AML-193 (cell line): ENCODE data around the gene RFK.
"Not testable (repeated sequence)": the region's sequence is repeated elsewhere in the genome, so short reads cannot be mapped to it uniquely, and the experiment has no call there.

Source experiments
- DNase-seq, 2 experiments: peaks; one replicate each; lab custom pipeline; 2025; lab: John Stamatoyannopoulos, UW

RFK gene

DNA sequence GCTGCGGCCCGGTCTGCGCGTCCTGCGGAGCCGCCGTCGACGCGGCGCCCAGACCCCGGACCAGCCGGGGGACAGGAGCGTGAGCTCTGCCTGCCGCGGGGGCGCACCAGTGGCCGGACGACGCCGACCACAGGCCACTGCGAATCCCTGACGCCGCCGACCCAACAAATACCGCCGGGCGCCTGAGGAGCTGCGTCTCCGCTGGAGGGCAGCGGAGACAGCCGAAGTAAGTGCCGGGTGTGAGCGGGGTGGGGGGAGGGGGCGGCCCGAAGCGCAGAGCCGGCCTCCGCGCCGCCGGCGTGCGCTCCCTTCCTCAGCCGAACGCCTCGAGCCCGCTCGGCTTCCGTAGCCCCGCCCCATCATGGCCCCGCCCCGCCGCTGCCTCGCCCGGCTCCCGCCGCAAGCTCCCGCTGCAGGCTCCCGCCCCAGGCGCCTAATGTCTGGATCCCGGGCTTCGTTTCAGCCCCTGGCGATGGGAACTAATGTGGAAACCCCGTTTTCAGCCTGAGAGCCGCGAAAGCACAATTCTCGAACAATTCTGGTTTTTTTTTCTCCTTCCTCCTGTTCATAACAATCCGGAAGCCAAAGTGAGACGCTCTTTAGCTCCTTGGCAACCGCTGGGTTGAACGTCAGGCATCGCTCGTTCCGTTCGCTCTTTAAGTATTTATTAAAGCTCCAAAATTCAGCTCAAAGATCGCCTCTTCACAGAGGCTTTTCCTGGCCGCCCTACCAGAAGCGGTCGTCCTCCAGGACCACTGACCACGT lies at the start of gene RFK:
Gene RFK (minus strand): TSS at position 232 of the 765 bp plus-strand sequence. CDS start 255 bp downstream, outside the sequence.
- DNase-seq: peak; percentile 84 to 87

DNA sequence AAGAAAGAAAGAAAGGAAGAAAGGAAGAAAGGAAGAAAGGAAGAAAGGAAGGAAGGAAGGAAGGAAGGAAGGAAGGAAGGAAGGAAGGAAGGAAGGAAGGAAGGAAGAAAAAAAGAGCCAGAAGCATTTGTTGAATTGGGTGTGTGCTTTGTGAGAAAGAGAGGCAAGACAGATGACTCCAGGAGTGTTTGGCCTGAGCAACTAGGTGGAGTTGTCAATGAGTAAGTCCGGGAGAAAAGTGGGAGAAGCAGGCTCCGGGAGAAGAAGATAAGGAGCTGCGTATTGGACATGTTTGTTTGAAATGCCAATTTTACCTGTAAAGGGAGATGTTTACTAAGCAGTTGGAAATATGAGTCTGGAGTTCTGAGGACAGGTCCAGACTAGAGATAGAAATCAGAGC lies 49.7 kb upstream of the RFK start:
- DNase-seq: no peak

DNA sequence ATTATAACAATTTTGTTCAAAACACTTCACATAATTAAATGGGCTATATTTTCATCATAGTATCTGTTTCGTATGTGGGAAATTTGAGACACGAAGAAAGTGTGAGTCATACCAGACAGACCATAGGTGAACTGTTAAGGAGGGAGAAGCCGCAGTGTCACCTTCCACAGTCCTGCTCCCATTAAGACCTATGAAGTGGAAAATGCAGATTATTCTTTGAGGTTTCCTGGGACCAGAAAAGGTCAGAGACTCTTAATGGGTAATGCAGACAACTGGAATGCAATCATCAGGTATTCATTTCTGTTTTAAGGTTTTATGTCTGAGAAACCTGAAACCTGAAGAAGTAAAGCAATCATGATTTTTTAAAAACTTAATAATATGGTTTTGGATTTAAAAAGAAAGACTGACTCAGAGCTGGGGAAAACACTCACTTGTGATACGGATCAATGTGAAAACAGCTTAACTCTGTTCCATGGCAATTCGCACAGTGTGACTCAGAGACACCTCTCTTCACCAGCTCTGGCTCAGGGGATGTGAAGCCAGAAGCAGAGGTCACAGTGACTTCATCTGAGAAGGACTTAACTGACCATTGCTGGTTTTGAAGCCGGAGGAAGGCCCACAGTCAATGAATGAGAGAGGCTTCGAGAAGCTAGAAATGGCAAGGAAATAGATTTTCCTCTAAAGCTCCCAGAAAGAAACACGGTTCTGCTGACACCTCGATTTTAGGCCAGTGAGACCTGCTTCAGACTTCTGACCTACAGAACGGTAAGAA lies 47.5 kb upstream of the RFK start:
- DNase-seq: no peak

GRCh38 chr9:76438841-76439588 lies 44.8 kb upstream of the RFK start:
- DNase-seq: no peak

DNA sequence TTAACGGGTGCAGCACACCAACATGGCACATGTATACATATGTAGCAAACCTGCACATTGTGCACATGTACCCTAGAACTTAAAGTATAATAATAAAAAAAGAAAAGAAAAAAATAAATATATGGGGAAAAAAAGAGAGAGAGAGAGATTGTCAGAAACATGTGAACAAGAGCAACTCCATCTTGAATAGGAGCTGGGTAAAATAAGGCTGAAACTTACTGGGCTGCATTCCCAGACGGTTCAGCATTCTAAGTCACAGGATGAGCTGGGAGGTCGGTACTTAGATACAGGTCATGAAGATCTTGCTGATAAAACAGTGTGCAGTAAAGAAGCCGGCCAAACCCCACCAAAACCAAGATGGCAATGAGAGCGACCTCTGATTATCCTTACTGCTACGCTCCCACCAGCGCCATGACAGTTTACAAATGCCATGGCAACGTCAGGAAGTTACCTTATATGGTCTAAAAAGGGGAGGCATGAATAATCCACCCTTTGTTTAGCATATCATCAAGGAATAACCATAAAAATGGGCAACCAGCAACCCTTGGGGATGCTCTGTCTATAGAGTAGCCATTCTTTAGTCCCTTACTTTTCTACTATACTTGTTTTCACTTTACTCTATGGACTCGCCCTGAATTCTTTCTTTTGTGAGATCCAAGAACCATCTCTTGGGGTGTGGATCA lies 42.9 kb upstream of the RFK start:
- DNase-seq: not testable (repeated sequence)

DNA sequence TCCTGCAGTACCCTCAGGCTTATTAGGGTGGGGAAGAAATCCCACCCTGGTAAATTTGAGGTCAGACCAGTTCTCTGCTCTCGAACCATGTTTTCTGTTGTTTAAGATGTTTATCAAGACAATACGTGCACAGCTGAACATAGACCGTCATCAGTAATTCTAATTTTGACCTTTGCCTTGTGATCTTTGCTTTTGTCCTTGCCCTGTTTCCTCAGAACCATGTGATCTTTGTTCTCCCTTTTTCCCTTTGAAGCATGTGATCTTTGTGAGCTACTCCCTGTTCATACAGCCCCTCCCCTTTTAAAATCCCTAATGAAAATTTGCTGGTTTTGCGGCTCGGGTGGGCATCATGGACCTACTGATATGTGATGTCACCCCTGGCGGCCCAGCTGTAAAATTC lies 40.7 kb upstream of the RFK start:
- DNase-seq: not testable (repeated sequence)

- no peak for DNase-seq
Observed at GRCh38 chr9:76433836-76434235, 39.6 kb upstream of the RFK start.

- DNase-seq: no peak
Observed at GRCh38 chr9:76433406-76433805, 39.2 kb upstream of the RFK start.

DNA sequence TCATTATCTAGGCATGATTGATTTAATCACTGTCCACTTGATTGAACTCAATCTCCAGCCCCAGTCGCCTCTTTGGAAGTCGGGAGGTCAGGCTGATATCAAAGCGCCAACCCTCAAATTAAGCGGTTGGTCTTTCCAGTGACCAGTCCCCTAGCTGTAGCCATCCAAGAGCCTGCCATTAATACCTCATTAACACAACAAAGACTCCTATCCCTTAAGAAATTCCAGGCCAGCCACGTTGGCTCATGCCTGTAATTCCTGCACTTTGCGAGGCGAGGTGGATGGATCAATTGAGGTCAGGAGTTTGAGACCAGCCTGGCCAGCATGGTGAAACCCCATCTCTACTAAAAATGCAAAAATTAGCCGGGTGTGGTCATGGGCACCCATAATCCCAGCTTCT lies 37.4 kb upstream of the RFK start:
- DNase-seq: no peak

DNA sequence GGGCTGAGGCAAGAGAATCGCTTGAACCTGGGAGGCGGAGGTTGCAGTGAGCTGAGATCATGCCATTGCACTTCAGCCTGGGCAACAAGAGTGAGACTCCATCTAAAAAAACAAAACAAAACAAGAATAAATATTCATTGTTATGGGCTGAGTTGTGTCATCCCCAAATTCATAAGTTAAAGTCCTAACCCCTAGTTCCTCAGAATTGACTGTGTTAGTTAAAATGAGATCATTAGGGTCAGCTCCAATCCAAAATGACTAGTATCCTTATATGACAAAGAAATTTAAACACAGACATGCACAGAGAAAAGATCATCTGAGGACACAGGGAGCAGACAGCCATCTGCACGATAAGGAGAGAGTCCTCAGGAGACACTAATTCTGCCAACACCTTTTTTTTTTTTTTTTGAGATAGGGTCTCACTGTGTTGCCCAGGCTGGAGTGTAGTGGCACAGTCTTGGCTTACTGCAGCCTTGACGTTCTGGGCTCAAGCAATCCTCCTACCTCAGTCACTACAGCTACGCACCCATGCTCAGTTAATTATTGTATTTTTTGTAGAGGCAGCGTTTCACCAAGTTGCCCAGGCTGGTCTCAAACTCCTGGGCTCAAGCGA lies 32.7 kb upstream of the RFK start:
- no peak for DNase-seq

DNA sequence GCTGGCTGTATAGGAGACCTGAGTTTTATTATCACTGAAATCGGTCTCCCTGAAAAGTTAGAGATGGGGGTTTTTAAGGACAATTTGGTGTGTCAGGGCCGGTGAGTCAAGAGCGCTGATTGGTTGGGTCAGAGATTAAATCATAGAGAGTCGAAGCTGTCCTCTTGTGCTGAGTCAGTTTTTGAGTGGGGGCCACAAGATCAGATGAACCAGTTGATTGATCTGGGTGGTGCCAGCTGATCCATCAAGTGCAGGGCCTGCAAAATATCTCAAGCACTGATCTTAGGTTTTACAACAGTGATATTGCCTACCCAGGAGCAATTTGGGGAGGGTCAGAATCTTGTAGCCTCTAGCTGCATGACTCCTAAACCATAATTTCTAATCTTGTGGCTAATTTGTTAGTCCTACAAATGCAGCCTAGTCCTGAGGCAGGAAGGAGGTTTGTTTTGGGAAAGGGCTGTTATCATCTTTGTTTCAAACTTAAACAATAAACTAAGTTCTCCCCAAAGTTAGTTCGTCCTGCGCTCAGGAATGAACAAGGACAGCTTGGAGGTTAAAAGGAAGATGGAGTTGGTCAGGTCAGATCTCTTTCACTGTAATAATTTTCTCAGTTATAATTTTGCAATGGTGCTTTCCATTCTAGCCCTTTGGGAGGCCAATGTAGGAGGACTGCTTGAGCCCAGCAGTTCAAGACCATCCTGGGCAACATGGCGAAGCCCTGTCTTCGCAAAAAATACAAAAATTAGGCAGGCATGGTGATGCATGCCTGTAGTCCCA lies 31.6 kb upstream of the RFK start:
- DNase-seq: no peak

DNA sequence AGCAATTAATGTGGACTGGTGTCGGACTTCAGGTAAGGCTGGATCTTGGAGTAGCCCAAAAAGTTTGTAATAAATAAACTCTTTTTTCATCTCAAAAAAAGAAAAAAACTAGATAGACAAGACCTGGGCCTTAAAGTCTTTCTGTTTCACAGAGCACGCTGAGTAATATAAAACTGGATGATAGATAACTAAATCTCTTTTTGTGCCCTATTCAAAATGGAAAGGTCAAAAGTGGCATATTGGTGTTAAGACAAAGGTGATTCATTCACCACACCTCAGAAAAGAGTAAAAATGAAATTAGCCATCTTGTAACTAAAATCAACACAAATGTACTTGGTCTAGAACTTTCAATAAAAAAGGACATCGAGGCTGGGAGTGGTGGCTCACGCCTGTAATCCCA lies 30.3 kb upstream of the RFK start:
- DNase-seq: no peak

- no peak for DNase-seq
Observed at GRCh38 chr9:76423216-76424177, 29.3 kb upstream of the RFK start.

- peak; percentile 46 to 47 for DNase-seq
Observed at GRCh38 chr9:76419782-76420380, 25.7 kb upstream of the RFK start.

DNA sequence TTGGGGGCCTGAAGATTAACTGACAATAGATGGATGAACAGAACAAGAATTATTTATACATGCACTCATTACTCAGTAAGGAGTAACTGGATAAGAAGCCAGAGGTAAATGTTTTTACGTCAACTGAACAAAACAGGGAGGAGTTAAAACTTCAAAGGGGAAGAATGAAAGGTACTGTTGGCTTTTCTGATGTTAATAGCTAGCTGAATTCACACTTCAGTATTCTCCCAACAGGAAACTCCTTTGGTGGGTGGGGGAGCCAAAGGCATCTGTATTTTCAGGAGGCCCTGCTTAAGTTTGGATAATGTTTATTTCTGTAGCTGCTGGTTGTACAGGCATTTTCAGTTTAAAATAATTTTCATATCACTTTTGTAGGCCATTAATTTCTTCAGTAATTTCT lies 23.2 kb upstream of the RFK start:
- DNase-seq: no peak

DNA sequence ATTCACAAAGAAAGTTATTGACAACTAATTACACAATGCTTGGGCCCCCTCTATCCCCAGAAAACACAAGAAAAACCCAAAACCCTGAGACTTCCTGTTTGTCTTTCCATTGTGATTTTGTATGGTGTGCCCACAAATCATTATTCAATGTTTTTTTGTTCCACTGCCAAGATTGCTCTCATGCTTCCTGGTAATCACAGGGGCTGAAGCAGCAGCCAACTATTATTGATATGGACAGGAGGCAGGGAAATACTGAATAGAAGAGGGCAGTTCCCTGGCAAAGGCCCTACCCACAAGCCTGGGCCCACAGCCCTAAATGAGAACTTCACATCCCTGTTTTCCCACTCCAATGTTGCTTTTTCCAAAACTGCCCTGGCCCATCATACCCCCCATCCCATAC lies 21.5 kb upstream of the RFK start:
- DNase-seq: no peak

DNA sequence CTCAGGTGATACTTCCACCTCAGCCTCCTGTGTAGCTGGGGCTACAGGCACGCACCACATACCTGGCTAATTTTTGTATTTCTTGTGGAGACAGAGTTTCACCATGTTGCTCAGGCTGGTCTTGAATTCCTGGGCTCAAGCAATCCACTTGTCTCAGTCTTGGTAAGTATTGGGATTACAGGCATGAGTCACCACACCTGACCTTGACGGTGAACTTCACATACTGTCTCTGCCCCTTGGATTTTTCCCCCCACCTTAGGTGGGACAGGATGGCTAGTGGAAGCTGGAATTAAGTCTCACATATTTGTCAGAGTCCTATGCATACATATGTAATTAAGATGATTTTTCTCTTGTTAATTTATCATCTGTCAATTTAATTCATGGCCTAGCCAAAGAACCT lies 20.9 kb upstream of the RFK start:
- no peak for DNase-seq

DNA sequence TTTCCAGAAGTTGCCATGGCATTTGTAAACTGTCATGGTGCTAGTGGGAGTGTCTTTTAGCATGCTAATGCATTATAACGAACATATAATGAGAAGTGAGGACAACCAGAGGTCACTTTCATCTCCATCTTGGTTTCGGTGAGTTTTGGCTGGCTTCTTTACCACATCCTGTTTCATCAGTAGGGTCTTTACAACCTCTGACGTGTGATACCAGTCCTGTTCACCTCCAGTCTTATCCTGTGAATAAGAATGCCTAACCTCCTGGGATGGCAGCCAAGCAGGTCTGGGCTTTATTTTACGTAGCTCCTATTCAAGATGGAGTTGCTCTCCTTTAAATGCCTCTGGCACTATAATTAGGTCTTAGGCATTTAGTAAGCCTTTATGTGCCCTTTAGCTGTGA lies 20.4 kb upstream of the RFK start:
- no peak for DNase-seq

DNA sequence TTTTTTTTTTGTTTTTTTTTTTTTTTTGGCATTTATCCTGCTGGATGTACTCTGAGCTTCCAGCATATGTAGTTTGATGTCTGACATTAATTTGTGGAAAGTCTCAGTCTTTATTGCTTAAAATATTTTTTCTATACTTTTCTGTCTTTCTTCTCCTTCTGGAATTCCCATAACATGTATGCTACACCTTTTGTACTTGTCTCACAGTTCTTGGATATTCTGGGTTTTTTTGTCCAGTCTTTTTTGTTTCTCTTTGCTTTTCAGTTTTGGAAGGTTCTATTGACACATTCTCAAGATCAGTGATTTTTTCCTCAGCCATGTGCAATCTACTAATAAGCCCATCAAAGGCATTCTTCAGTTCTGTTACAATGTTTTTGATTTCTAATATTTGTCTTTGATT lies 19.4 kb upstream of the RFK start:
- DNase-seq: no peak
